Dendritic cell treated with granulocyte-macrophage colony-stimulating factor and Interleukin-4, amounts not matched to agents 40 ng/mL and 50 ng/mL, for 4 days (primary cell): Measurements from ENCODE around the gene CCDC92.
"Not testable (repeated sequence)": the region's sequence is repeated elsewhere in the genome, so short reads cannot be mapped to it uniquely, and the experiment has no call there.

Experiments
- H3K27ac Mint-ChIP-seq: one replicate; pipeline ENCODE4 v1.8.0; 2022; ENCODE audit warnings: mild to moderate bottlenecking, mixed read lengths
- H3K27me3 Mint-ChIP-seq: one replicate; pipeline ENCODE4 v1.8.0; 2022; ENCODE audit warnings: mild to moderate bottlenecking, mixed read lengths
- H3K36me3 Mint-ChIP-seq: one replicate; pipeline ENCODE4 v1.8.0; 2022; ENCODE audit warnings: low read depth, mixed read lengths
- H3K4me1 Mint-ChIP-seq: one replicate; pipeline ENCODE4 v1.8.0; 2022; ENCODE audit warnings: low read depth, mixed read lengths
- H3K4me3 Mint-ChIP-seq: one replicate; pipeline ENCODE4 v1.8.0; 2022; ENCODE audit warnings: mild to moderate bottlenecking, moderate library complexity, mixed read lengths
- H3K9me3 Mint-ChIP-seq: one replicate; pipeline ENCODE4 v1.8.0; 2022; ENCODE audit warnings: mixed read lengths
- intact Hi-C: fragments of 100-400 bp; cut with micrococcal nuclease; formaldehyde crosslinking; loops from one replicate; pipeline ENCODE4 v1.15.0; 2022

CCDC92 gene

DNA sequence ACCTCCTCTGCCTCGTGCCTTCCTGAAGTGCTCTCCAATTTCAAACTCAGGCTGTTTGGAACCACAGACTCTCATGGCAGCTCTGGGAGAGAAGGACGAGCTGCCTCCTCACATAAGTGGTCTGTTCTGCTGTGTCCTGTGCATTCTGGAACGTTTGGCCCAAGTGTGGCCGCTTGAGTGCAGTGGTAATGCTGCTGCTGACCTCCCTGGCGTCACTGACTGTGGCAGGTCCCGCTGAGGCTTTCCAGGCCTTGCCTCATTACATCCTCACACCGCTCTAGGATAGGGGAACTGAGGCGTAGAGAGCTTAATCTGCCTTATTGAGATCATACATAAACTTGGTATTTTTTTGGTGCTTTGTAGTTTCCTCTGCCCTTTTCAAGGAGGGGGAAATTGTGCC lies 14.2 kb downstream of the CCDC92 start:
- H3K27me3 Mint-ChIP-seq = no peaks in the 10 kb centered on the region
- H3K36me3 Mint-ChIP-seq = peaks cover 8% of the 10 kb centered on the region
- no peaks in the 10 kb centered on the region for H3K4me1 Mint-ChIP-seq
- H3K4me3 Mint-ChIP-seq = no peak overlapping the region
- intact Hi-C loops = no loop called here
- no peaks in the 10 kb centered on the region for H3K9me3 Mint-ChIP-seq
- no peak overlapping the region for H3K27ac Mint-ChIP-seq

DNA sequence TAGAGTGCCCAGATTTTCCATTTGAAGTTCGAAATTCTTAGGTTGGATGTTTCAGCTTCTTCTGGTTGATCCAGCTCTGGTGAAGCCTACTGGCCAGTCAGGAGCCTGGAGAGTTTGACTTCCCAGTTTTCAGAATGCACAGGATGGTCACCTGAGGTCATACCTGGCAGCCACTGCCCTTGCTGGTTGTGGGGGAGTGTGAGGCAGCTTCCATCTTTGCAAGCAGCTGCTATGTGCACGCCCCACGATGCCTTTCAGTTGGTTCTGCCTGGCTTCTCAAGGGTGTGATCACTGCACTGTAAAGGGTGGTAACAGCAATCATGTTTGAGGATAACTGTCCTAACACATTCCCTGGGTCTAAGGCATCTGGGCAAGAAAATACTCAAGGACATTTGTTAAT lies 15.4 kb downstream of the CCDC92 start:
- Mint-ChIP-seq H3K4me1 (no peaks in the 10 kb centered on the region), H3K36me3 (no peaks in the 10 kb centered on the region), H3K27ac (no peak overlapping the region), H3K9me3 (no peaks in the 10 kb centered on the region), H3K27me3 (no peaks in the 10 kb centered on the region), H3K4me3 (no peak overlapping the region)
- intact Hi-C loops = no loop called here

DNA sequence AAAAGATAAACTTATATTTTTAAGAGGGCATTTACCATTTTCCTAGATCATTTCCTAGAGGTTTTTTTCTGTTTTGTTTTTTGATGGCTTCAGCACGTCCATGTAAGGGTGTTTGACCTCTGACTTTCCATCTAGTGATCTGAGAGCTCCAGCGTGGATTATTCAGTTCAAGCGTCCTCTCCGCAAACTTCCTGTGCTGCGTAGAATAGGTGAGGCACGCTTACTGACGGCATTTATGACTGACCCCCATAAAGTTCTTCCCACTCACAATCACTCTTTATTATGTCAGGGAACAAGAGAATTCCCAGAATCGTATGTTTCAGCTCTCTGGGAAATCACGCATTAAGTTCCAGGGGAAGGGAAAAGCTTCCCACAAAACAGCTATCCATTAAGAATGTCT lies 16.4 kb downstream of the CCDC92 start:
- no peaks in the 10 kb centered on the region for H3K4me1 Mint-ChIP-seq
- intact Hi-C loops = no loop called here

DNA sequence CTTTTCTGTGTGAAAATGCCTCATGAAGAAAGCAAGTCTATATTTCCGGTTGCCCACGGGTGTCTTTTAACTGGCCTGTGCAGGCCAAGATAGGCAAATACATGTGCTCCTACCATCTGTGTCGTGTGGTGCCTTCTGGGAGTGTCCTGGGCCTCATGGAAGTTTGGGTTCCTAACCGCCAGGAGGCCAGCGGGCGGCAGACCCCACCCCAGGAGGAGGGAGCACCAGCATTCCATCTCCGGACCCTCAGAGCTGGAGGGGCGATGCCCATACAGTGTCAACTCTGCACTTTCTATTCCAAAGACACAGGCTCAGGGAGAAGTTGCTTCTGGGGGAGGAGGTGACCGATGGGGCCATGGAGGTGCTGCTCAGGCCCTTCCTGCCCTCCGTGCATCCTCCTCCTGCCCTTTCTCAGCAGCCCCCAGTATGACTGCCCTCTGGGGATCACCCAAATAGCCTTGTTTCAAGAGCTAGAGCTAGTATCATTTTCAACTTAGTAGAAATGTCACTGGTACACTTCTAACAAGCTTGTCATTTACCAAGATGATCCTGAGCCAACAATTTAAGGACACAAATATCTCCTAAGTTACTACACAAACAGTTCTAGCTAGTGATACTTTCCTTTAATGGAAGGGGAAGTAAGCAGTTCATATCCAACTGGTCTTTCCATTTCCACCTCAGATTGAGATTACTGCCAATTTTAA lies 17.8 kb downstream of the CCDC92 start:
- Mint-ChIP-seq H3K27ac (no peak overlapping the region), H3K4me1 (peaks cover 8% of the 10 kb centered on the region), H3K4me3 (no peak overlapping the region), H3K27me3 (no peaks in the 10 kb centered on the region), H3K36me3 (peaks cover 3% of the 10 kb centered on the region), H3K9me3 (no peaks in the 10 kb centered on the region)
- intact Hi-C loops = no loop called here

More for the DNA sequence above, 16.4 kb downstream of the CCDC92 start:
- no peaks in the 10 kb centered on the region for H3K27me3 Mint-ChIP-seq
- no peak overlapping the region for H3K27ac Mint-ChIP-seq
- no peaks in the 10 kb centered on the region for H3K9me3 Mint-ChIP-seq
- H3K36me3 Mint-ChIP-seq = no peaks in the 10 kb centered on the region
- H3K4me3 Mint-ChIP-seq = no peak overlapping the region

DNA sequence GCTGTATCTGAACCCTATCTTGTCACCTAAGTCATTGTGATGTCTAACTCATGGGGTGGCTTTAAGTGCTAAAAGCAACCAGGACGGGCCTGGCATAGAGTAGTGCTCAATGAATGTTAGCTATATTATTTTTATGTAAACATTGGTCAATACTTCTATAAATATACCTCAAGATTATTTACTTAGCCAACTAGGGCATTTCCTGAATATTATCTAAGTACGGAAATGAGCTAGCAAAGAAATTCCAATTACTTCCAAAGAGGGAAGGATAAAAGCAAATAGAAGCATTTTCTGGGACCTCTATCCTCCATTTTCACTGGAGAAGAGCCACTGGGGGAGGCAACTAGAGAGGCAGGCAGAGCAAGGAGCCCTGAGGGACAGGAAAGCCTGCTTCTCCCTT lies 20.6 kb downstream of the CCDC92 start:
- no peak overlapping the region for H3K4me3 Mint-ChIP-seq
- H3K4me1 Mint-ChIP-seq = peaks cover 8% of the 10 kb centered on the region
- peaks cover 15% of the 10 kb centered on the region for H3K36me3 Mint-ChIP-seq
- no peaks in the 10 kb centered on the region for H3K27me3 Mint-ChIP-seq
- no peak overlapping the region for H3K27ac Mint-ChIP-seq
- no peaks in the 10 kb centered on the region for H3K9me3 Mint-ChIP-seq
- intact Hi-C loops = no loop called here

DNA sequence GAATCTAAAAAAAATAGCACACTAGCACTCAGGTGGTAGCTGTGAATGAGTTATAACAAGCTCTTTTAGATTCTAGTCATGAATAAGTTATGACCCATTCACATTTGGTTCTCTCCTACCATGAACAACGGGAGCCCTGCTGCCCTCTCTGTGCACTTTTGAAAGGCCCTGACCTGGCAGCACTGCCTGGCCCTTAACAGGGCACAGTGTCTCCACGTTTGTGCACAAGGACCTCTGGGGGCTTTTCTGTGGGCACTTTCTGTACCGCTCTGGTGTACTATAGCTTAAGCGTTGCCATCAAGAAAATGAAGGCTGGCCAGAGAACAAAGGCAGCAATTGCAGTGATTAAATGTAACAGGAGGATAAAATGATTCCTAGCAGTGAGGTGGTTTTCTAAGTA lies 21.2 kb downstream of the CCDC92 start:
- H3K4me1 Mint-ChIP-seq = peaks cover 8% of the 10 kb centered on the region

DNA sequence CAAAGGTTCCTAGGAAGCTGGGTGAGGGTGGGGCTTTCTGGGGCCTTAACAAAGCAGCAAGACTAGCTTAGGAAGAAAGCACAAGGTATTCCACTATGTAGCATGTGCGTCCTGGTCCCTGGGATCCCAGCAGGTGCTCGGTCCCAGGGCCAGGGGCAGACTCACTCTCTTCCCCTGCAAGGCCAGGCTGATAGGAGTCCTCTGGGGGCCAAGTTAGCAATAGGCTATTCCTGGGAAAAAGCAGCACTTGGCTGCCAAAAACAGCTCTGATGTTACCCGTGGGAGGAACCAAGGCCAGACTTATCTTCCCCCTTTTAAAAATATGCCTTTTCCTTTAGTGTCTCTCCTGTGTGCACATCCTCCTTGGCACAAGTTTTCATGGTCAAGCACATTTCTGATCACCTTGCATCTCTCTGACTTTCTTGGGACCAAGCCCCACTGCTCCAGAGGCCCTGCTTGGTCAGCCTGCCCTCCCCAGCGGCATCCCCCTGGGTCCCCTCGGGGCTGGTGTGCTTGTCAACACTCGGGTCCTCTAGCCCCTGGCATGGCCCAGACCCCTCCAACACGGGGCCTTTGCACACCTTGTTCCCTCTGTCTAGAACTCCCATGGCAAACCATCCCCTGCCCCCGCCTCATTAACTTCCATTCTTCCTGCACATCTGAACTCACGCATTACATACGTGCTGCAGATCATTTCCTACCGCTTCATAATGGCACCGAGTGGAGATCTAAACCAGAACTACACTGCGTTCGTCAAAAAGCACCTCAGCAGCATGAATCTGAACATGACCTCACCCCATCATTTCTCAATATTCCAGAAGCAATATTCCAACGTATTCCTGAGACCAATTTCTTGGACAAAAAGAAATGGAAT lies 21.9 kb downstream of the CCDC92 start:
- Mint-ChIP-seq H3K36me3 (peaks cover 15% of the 10 kb centered on the region), H3K4me1 (peaks cover 8% of the 10 kb centered on the region), H3K9me3 (no peaks in the 10 kb centered on the region), H3K4me3 (no peak overlapping the region), H3K27me3 (no peaks in the 10 kb centered on the region), H3K27ac (no peak overlapping the region)
- intact Hi-C loops = no loop called here

More for the DNA sequence above, 21.2 kb downstream of the CCDC92 start:
- H3K27me3 Mint-ChIP-seq = no peaks in the 10 kb centered on the region
- no peak overlapping the region for H3K4me3 Mint-ChIP-seq
- intact Hi-C loops = no loop called here
- no peak overlapping the region for H3K27ac Mint-ChIP-seq
- no peaks in the 10 kb centered on the region for H3K9me3 Mint-ChIP-seq
- peaks cover 15% of the 10 kb centered on the region for H3K36me3 Mint-ChIP-seq

DNA sequence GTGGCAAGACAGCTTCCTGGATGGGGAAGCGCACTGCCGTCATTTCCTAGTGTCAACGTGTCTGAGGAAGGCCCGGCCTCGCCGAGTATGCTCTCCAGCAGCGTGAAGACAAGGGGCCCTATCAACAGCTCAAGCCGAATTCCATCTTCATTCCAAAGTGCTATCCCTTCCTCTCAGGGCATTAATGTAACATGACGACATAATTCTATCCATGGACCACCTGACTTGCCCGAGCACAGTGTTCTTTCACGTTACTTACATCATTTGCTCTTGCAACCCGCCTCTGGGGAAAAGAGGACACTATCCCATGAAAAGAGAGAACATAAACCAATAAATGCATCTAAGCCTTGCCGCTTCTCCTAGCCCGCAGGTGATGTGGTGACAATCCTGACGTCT lies 22.9 kb downstream of the CCDC92 start:
- intact Hi-C loops = no loop called here

DNA sequence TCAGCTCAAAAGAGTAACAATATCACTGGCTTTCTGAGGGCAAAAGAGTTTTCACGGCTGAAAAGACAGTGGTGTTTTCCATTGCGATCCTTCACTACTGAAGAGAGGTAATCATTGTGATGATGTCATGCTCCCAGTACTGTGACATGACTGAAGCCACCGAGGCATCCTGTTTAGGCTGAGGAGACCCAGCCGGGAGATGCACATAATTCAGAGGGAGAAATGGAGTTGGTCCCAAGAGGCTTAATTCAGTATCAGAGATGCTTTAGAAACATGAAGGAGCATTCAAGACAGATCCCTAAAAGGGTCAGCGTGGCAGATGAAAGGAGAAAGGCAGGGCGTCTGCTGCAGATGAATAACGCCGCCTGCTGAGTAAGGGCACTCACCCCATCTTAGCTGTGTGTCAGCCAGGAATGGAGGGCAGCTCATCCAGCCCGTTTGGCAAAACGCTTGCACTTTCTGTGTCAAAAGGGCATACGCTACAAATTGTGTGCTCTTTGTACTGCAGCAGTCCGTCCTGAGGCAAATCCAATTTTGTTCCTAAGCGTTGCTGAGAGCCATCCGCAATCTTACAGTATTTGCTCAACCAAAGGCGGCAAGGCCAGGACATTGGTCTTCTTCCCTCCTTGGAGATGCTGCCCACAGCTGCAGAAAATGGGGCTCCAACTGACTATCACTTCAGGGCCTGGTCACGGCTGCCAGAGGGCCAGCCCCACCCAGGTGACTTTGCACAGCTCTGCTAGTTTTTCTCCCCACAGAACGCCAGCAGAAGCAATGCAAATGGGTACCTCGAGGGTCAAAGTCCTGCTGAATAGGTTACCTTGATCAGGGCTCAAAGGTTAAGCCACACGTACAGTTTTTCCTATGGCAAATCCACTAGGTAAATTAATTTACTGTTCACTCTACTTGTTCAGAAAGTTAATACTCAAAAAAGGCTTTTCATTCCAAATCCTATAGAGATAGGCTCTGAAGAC lies 23.5 kb downstream of the CCDC92 start:
- Mint-ChIP-seq H3K4me3 (no peak overlapping the region), H3K9me3 (no peaks in the 10 kb centered on the region), H3K36me3 (peaks cover 22% of the 10 kb centered on the region), H3K4me1 (peaks cover 8% of the 10 kb centered on the region), H3K27ac (no peak overlapping the region), H3K27me3 (no peaks in the 10 kb centered on the region)
- intact Hi-C loops = no loop called here

More for the DNA sequence above, 22.9 kb downstream of the CCDC92 start:
- Mint-ChIP-seq H3K27me3 (no peaks in the 10 kb centered on the region), H3K9me3 (no peaks in the 10 kb centered on the region), H3K36me3 (peaks cover 17% of the 10 kb centered on the region), H3K4me1 (peaks cover 8% of the 10 kb centered on the region), H3K4me3 (no peak overlapping the region), H3K27ac (no peak overlapping the region)

DNA sequence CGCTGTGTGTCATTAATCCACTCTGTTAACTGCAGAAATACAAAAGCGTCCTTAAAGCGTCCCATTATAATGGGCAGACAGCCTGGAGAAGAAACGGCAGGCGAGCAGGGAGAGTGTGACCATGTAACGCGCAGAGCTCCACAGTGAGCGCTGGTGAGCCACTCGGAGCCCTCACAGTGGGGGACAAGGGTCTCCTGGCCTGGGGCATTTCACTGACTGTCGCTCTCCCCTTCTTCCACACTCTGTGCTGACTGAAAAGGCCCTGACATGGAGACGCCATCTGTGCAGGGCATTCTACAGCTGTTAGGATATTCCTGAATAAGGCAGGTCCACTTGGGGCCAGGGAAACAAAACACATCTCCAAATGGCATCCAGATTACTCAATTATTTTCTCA lies 24.2 kb downstream of the CCDC92 start:
- Mint-ChIP-seq H3K4me3 (no peak overlapping the region), H3K27me3 (no peaks in the 10 kb centered on the region), H3K36me3 (peaks cover 28% of the 10 kb centered on the region), H3K27ac (no peak overlapping the region), H3K9me3 (no peaks in the 10 kb centered on the region), H3K4me1 (peaks cover 8% of the 10 kb centered on the region)
- intact Hi-C loops = no loop called here

DNA sequence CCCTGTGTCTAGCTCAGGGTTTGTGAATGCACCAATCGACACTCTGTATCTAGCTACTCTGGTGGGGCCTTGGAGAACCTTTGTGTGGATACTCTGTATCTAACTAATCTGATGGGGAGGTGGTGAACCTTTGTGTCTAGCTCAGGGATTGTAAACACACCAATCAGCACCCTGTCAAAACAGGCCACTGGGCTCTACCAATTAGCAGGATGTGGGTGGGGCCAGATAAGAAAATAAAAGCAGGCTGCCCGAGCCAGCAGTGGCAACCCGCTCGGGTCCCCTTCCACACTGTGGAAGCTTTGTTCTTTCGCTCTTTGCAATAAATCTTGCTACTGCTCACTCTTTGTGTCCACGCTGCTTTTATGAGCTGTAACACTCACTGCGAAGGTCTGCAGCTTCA lies 25.1 kb downstream of the CCDC92 start:
- H3K27ac Mint-ChIP-seq, H3K9me3 Mint-ChIP-seq, H3K27me3 Mint-ChIP-seq, H3K4me1 Mint-ChIP-seq, H3K4me3 Mint-ChIP-seq, intact Hi-C loops: not testable (repeated sequence)
- H3K36me3 Mint-ChIP-seq = peaks cover 37% of the 10 kb centered on the region

DNA sequence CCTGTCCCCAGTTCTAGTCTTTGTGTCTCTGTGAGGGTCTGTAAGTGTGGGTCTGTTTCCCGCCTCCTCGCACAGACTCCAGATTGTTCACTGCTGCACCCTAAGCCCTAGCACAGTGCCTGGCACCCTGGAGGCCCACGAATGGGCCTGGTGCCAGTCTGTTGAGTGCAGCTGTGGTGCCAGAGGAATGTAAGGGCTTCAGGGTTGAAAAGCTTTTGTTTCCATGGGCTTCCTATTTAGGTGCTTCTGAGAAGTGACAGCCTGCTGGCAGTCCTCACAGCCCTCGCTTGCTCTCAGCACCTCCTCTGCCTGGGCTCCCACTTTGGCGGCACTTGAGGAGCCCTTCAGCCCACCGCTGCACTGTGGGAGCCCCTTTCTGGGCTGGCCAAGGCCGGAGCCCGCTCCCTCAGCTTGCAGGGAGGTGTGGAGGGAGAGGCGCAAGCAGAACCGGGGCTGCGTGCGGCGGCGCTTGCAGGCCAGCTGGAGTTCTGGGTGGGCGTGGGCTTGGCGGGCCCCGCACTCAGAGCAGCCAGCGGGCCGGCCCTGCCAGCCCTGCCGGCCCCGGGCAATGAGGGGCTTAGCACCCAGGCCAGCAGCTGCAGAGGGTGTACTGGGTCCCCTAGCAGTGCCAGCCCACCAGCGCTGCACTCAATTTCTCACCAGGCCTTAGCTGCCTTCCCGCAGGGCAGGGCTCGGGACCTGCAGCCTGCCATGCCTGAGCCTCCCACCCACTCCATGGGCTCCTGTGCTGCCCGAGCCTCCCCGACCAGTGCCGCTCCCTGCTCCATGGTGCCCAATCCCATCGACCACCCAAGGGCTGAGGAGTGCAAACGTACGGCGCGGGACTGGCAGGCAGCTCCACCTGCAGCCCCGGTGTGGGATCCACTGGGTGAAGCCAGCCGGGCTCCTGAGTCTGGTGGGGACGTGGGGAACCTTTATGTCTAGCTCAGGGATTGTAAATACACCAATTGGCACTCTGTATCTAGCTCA lies 25.8 kb downstream of the CCDC92 start:
- H3K27me3 Mint-ChIP-seq, H3K27ac Mint-ChIP-seq, H3K4me3 Mint-ChIP-seq, intact Hi-C loops, H3K4me1 Mint-ChIP-seq: not testable (repeated sequence)
- H3K9me3 Mint-ChIP-seq = peaks cover 12% of the 10 kb centered on the region
- H3K36me3 Mint-ChIP-seq = peaks cover 44% of the 10 kb centered on the region

DNA sequence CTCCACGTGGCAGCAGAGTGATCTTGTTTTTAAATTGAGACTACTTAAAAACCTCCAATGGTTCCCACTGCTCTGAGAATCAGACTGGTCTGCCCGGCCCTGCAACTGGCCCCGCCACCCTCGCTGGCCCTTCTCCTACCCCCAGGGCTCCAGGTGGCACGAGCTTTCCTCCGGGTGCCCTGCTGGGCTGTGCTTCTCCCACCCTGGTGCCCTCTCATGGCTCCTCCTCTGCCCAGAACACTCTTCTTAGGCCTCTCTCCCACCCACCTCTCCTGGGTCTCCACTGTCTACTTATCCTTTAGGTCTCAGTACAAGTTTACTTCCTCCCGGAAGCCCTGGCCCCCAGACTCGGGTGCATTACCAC lies 26.5 kb downstream of the CCDC92 start:
- peaks cover 15% of the 10 kb centered on the region for H3K4me1 Mint-ChIP-seq
- H3K36me3 Mint-ChIP-seq = peaks cover 51% of the 10 kb centered on the region
- no peaks in the 10 kb centered on the region for H3K27me3 Mint-ChIP-seq
- H3K4me3 Mint-ChIP-seq = no peak overlapping the region
- intact Hi-C loops = no loop called here
- no peak overlapping the region for H3K27ac Mint-ChIP-seq
- peaks cover 18% of the 10 kb centered on the region for H3K9me3 Mint-ChIP-seq
